GM21447 (cell line): Measurements from ENCODE around the gene IFI16.

Experiments
- ATAC-seq: cut with Tn5 transposase; IDR thresholded peaks from one replicate; pipeline ENCODE4 v1.9.1; 2021; ENCODE audit not compliant: unreplicated experiment

Gene IFI16

GRCh38 chr1:159009704-159010361 lies at the start of gene IFI16:
Gene IFI16 (plus strand): TSS chr1:159009907. CDS start chr1:159014681, 4,774 bp downstream.
- peak; percentile 61 for ATAC-seq

GRCh38 chr1:158961178-158961577 lies 48.5 kb upstream of the IFI16 start:
- ATAC-seq = no peak

GRCh38 chr1:158962983-158963382 lies 46.7 kb upstream of the IFI16 start:
- no peak for ATAC-seq

GRCh38 chr1:158969166-158969565 lies 40.5 kb upstream of the IFI16 start:
- ATAC-seq = no peak

GRCh38 chr1:158969855-158970254 lies 39.9 kb upstream of the IFI16 start:
- ATAC-seq = no peak

GRCh38 chr1:158972841-158973240 lies 36.9 kb upstream of the IFI16 start:
- no peak for ATAC-seq

- ATAC-seq = no peak
Observed at GRCh38 chr1:158976219-158976618, 33.5 kb upstream of the IFI16 start.

GRCh38 chr1:158978730-158979129 lies 31.0 kb upstream of the IFI16 start:
- ATAC-seq = no peak

GRCh38 chr1:158979229-158979628 lies 30.5 kb upstream of the IFI16 start:
- no peak for ATAC-seq

- no peak for ATAC-seq
Observed at GRCh38 chr1:158983235-158983634, 26.5 kb upstream of the IFI16 start.

- no peak for ATAC-seq
Observed at GRCh38 chr1:158984386-158984785, 25.3 kb upstream of the IFI16 start.

- no peak for ATAC-seq
Observed at GRCh38 chr1:158989424-158989823, 20.3 kb upstream of the IFI16 start.

- no peak for ATAC-seq
Observed at GRCh38 chr1:158992787-158993312, 16.9 kb upstream of the IFI16 start.

GRCh38 chr1:158996998-158997397 lies 12.7 kb upstream of the IFI16 start:
- no peak for ATAC-seq

- ATAC-seq = no peak
Observed at GRCh38 chr1:158998037-158998780, 11.5 kb upstream of the IFI16 start.

- ATAC-seq = no peak
Observed at GRCh38 chr1:158998781-158999161, 10.9 kb upstream of the IFI16 start.

GRCh38 chr1:158999316-159000069 lies 10.2 kb upstream of the IFI16 start:
- no peak for ATAC-seq

- no peak for ATAC-seq
Observed at GRCh38 chr1:159000070-159000409, 9.7 kb upstream of the IFI16 start.

- ATAC-seq = no peak
Observed at GRCh38 chr1:159000625-159001024, 9.1 kb upstream of the IFI16 start.

- ATAC-seq = no peak
Observed at GRCh38 chr1:159005161-159005560, 4.5 kb upstream of the IFI16 start.

- ATAC-seq = no peak
Observed at GRCh38 chr1:159005676-159006075, 4.0 kb upstream of the IFI16 start.
